Stimulated activated CD8-positive, alpha-beta memory T cell treated with anti-CD3 and anti-CD28 coated beads, Interleukin-4, amount 100 ng/mL, for 24 hours (primary cell): ENCODE measurements around the gene ACTR8.

Source experiments
- DNase-seq: peaks from one replicate; pipeline ENCODE4 v3.0.0-alpha.2; 2020; ENCODE audit warnings: low read depth

ACTR8 gene

GRCh38 chr3:53865732-53866499, 16.0 kb downstream of the ACTR8 start:
- no peak for DNase-seq

DNA sequence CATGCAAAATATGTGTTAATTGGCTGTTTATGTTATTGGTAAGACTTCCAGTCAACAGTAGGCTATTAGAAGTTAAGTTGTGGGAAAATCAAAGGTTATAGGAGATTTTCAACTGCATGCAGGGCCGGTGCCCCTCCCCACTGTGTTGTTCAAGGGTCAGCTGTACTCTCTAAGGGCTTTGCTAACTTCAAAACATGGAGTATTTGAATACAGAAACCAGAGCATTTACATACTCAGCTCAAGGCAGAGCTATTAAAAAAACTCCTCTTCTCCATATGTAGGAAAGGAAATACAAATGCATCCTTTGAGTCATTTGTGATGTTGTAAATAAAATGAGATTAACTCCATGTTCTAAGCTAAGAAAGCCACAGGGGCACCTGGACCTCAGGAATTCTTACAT, 18.8 kb downstream of the ACTR8 start:
- no peak for DNase-seq

GRCh38 chr3:53862241-53862640, 19.7 kb downstream of the ACTR8 start:
- DNase-seq: no peak

DNA sequence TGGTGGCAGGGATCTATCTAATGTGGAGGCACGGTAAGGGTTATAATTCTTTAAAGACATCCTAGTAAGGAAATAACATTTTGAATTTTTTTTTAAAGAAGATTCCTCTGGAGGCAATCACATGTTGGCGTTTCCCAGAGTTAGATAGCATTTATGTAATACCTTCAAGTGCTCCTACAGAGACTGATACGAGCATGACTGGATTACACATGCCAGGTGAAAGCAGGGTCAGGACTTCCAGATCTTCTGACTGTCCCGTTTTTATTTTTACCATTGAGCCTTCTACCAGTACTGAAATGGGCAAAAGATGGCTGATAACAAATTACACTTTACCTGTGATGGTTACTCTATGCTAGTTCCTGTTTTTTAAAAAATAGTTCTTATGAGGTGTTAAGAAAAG, 21.8 kb downstream of the ACTR8 start:
- DNase-seq: no peak

DNA sequence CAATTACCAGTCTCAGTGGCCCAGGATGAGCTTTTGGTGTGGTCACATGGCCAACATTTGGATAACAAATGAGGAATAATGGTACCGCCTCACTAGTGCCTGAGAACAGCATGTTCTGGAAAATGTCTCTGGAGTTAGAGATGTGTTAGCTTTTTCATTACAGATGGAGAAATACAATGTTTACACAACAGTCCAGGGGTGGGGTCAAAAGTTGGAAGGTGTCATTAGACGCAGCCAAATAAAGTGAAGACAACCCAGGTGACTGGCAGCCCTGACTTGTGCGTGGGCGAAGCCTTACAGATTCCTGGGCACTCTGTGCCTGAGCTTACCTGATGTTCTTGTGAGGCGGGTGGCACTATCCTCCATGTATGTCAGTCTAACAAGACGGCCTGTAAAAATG, 22.8 kb downstream of the ACTR8 start:
- DNase-seq: no peak

DNA sequence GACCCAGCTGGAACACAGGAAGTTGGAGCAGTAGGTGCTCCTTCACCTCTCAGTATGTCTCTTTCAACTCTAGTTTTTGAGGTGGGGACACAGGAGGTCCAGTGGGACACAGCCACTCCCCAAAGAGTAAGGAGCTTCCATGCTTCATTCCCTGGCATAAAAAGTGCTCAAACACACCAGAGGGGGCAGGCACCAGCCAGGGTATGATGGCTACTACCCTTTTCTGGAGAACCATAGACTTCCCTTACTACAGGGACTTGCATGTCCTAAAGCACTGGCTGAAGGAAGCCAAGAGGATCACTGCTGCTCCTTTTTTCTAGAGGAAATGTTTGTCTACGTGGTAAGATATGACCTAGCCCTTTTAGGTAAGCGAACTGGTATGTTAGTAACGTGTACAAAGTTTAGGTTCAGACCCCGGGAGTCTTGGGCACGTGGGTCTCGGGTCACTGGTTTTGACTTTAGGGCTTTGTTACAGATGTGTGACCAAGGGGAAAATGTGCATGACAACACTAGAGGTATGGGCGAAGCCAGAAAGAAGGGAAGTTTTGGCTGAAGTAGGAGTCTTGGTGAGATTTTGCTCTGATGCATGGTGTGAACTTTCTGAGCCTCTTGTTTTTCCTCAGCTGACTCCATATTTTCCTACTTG, 23.7 kb downstream of the ACTR8 start:
- DNase-seq: no peak

GRCh38 chr3:53856964-53857363, 25.0 kb downstream of the ACTR8 start:
- DNase-seq: no peak

DNA sequence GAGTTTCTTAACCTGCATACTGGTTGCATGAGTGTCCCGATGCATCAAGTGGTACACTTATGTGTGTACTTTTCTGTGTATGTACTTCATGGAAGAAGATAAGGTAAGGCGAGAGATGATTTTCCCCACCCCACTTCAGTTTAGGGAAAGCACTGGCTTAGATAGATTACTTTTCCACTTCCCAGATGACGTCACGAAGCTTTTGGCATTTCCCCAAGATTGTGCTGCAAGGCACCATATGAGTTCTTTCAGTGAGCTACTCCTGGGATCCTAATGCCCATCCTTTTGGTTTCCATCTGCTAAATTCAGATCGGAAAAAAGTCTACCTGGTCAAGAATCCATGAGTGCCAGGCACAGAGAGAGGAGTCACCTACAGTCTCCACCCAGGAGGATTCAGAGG, 31.1 kb downstream of the ACTR8 start:
- no peak for DNase-seq

GRCh38 chr3:53849916-53850315, 32.0 kb downstream of the ACTR8 start:
- DNase-seq: no peak

- DNase-seq: no peak
These were observed 35.1 kb downstream of the ACTR8 start for GRCh38 chr3:53846851-53847155.

DNA sequence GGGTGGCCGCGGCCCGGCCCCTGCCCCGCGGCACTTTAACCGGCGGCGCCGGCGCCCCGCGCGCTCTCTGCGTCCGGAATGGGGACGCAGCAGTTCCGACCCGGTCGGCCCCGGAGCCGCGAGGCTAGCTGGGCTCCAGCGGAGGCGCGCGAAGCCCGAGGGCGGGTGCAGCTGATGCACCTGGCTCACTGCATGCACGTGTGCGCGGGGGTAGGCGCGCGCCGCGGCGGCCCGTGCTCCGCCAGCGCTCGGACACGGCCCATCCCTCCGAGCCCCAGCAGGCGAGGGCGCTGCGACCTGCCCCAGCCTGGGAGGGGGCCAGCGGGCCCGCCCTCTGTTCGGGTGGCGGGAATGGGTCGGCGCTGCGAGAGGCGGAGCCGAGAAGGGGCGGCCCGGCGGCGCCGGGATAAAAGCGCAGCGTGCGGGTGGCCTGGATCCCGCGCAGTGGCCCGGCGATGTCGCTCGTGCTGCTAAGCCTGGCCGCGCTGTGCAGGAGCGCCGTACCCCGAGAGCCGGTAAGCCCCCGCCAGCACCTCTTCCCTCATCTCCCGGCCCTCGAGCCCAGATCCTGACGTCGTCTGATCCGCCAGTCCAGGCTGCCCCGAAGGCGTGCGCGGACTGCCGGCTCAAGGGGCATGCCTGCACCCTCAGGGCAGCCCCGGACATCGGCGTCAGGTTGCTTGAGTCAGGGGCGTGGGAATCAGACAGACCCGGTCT, 35.7 kb downstream of the ACTR8 start, which contains the start of the genes CHDH and IL17RB:
TSS of gene CHDH (minus strand) at position 286 of the 717 bp plus-strand sequence. CDS start 22,411 bp downstream, outside the sequence.
TSS of gene IL17RB (plus strand) at position 435 of the 717 bp plus-strand sequence. CDS start at position 456, 21 bp downstream.
- no peak for DNase-seq

GRCh38 chr3:53845881-53846133, 36.1 kb downstream of the ACTR8 start:
- DNase-seq: no peak

DNA sequence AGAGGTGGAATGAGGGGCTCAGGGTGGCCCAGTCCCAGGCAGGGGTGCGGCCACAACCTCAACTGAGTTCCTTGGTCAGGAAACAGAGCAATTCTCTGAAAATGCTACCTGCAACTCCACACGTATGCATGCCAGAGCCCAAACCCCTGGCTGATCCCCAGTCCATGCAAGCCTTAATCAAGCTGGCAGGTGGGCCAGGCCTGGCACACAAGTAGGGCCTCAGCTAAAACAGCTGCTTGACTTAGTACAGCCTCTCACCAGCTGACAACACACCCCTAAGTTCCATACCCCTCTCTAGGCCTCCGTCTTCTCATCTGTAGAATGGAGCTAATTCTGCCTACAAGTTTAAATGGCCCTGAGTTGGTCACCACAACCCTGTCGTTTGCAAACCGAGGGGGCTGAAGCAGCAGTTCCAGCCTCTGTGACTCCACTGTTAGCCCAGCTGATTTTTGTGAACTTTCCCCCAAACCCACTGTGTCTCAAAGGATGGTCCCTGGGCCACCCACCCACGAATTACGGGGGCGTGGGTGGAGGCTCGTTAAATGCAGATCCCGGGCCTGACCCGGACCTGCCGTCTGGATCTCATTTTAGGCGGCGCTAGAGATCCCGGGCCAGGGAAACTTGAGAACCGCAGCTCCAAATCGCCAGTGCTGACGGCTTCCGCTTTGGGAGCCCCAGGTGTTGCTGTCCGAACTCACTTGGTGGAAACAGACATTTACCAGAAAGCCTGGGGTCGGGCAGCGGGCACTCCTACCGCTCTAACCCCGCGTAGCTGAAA, 36.7 kb downstream of the ACTR8 start:
- no peak for DNase-seq

DNA sequence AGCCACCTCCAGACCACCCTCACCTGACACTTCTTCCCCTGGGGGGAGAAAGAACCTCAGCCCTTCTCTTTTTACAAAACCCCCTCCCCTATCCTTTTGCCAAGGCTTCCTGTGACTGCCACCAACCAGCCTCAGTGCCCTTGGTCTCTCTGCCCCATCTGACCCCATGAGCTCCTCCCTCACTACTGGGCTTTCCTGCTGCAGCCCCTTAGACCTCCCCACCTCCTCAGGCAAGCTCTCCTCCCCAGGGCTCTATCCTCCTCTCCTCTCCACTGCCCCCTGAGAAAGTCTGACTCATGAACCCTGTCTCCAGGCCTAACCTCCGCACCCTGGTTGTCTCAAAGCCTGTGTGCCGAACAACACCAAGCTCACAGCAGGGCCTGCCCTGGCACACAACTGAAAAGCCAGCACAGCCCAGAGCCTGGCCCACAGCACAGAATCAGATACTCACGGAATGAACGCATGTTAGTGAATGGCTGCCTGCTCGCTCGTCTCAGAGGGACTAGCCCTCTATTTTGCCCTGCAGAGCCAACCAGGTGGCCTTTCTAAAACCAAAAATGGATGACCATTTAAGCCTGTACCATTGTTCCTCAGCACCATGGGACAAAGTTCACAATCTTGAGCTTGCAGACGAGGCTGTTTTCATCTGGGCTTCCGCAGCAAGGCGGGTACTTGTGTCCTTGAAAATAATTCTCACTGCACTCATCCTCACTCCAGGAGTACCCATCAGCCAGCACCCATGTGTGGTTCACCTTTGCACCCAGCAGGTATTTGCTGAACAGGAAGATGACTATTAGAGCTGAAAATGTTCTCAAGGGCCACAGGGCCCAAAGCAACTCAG, 37.5 kb downstream of the ACTR8 start:
- DNase-seq: no peak

DNA sequence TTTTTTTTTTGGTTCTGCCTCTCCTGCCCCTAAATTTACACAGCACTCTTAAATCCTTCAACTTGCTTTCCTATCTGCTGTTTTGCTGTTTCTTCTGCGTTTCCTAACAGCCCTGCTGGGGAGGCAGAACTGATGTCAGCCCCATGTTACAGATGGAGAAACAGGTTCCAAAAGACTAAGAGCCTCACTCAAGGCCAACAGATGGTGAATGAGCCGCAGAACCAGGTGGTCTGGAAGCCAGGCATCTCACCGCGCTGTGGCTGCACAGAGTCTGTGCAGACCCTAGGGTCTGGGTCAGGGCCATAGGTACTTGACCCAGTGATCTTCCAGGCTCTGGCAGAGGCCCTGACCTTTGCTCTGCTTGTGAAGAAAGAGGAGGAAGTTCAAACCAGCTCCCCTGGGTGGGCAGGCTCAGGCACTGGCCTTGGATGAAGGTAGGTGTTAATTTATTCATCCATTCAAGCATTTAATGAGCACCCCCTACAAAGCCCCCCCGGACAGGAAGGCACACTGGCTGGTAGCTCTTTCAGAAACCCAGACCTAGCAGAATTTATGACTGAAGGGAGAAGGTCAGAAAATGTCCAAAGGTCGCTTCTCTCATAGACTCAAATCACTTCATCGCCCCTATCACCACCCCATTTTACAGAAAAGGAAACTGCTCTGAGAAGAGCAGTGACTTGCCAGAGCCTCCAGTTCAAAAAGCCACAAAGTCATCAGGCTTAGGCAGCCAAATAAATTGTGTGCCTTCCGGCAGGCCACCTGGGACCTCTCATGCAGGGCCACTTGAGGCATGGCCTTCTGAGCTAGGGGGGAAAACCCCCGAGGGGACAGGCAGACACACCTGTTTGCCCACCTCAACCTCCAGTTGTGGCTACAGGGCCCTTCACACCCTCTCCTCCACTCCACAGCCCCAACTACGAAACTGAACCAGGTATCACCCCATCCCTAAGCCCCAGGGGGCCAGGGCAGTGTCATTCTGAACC, 38.5 kb downstream of the ACTR8 start:
- no peak for DNase-seq

- DNase-seq: no peak
These were observed 39.3 kb downstream of the ACTR8 start for GRCh38 chr3:53842436-53843194.

- no peak for DNase-seq
These were observed 40.7 kb downstream of the ACTR8 start for GRCh38 chr3:53841296-53841695.

- no peak for DNase-seq
These were observed 44.6 kb downstream of the ACTR8 start for GRCh38 chr3:53837331-53837730.

DNA sequence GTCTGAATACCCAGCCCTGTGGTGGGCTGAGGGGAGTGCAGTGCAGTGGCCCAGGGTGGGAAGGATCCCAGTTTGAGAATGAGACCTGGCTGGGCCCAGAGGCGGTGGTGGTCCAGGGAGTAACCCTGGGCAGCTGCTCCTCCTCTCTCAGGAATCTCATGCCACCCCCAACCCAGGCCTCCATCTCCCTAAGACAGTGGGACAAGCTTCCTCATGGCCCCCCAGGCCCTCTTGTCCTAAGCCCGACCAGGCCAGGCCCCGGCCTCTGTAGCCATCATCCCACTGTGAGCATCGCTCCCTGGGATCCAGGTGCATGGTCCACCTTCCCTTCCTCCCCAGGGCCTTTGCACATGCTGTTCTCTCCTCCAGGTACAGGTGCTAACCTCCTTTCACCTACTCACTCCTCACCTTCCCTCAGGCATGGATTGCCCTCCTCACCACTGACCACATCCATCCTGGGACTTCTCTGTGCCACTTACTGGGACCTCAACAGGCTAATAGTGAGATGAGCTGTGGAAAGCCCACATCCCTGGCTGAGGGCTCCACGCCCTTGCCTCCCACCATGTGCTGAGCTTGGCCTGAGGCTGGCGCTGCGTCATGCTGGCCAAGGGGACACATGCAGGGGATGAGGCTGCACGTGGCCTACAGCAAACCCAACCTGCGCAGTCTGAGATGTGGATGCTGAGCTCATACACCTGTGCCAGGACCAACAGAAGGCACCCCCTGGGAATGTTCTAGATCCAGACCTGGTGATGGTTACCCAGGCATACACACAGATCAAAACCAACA, 45.7 kb downstream of the ACTR8 start:
- DNase-seq: no peak
